Testis (tissue), 3 donors: Measurements from ENCODE around the gene KHDC3L. TPM values are rescaled to one million over a fixed set of nuclear protein-coding genes. Genes with fewer than 3 reads are reported as not detected.

Experiments used
- DNase-seq: peaks from one replicate; pipeline ENCODE4 v3.0.0-alpha.2; 2019
- H3K27ac ChIP-seq, 2 donors: fragments of 200-600 bp; sonication (generic); one replicate each; pipeline ENCODE4 v1.5.1; 2019
- H3K27me3 ChIP-seq: fragments of 200-600 bp; sonication (generic); one replicate; pipeline ENCODE4 v1.5.1; 2019
- H3K36me3 ChIP-seq: fragments of 200-600 bp; sonication (generic); one replicate; pipeline ENCODE4 v1.5.1; 2017; ENCODE audit warnings: low read depth; ENCODE audit errors: missing control alignments
- H3K4me1 ChIP-seq: fragments of 200-600 bp; sonication (generic); one replicate; pipeline ENCODE4 v1.5.1; 2019
- H3K4me3 ChIP-seq, 2 donors: fragments of 200-600 bp; sonication (generic); one replicate each; pipeline ENCODE4 v1.5.1; 2017 to 2019
- H3K9me3 ChIP-seq: fragments of 200-600 bp; sonication (generic); one replicate; pipeline ENCODE4 v1.5.1; 2017
- POLR2A ChIP-seq: fragments of 450-650 bp; IDR thresholded peaks from one replicate; pipeline ENCODE4 v1.6.1; 2017; ENCODE audit warnings: antibody characterized with exemption, mild to moderate bottlenecking, moderate library complexity
- WGBS, 2 donors: methylation state at CpG; one replicate each; pipeline ENCODE4 v1.1.5; 2018; 5-methylcytosine and 5-hydroxymethylcytosine counted together
- intact Hi-C: fragments of 100-400 bp; cut with DNase I; formaldehyde crosslinking; loops from one replicate; pipeline ENCODE4 v1.15.1; 2023; ENCODE audit warnings: low total_unique reads
- polyA plus RNA-seq: library from polyadenylated mRNA; stranded (reverse); fragments of 350-450 nt; fragmentation: Illumina TruSeq; extraction: RNeasy Lipid Tissue Mini Kit (QIAGEN cat#74804); gene quantifications from one replicate; pipeline ENCODE4 v1.2.3, GENCODE V29; 2014; ENCODE audit warnings: low read depth, low replicate concordance; ENCODE audit not compliant: insufficient read depth
- small RNA-seq, 2 donors: library from RNA; depleted of rRNA; stranded (forward); fragments of <200 nt; gene quantifications; one replicate each; pipeline ENCODE3, GENCODE V24; 2016
- total RNA-seq, 2 donors: library from RNA; depleted of rRNA; stranded (reverse); fragments of >200 nt; gene quantifications; one replicate each; pipeline ENCODE4 v1.2.3, GENCODE V29; 2016
- TF ChIP-seq, protein P1 (sequence below), 3 experiments: fragments of 450-650 bp in 2 of 3; fragments of 200-600 bp in 1 of 3; sonication (generic) in 1 of 3; IDR thresholded peaks; one replicate each; pipeline ENCODE4 v1.5.1; 2016 to 2019; ENCODE audit warnings: antibody characterized with exemption in 3 of 3, mild to moderate bottlenecking in 2 of 3, moderate library complexity in 1 of 3

The KHDC3L gene
- total and polyA plus RNA-seq, 3 donors from 2014 or later = 0.47 TPM; not detected in 2

DNA sequence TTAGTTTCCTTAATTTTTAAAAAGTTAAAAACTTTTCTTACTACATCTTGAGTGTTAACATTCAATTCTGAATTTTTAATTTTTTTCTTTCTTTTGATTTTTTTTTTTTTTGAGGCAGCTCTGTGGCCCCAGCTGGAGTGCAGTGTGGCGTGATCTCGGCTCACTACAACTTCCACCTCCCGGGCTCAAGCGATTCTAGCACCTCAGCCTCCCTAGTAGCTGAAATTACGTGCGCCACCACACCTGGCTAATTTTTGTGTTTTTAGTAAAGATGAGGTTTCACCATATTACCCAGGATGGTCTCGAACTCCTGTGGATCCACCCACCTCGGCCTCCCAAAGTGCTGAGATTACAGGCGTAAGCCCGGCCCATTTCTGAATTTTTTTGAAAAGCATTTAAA lies 33.4 kb downstream of the KHDC3L start:
- Histone ChIP-seq H3K36me3 (no peaks in the 10 kb centered on the region), H3K27me3 (no peaks in the 10 kb centered on the region), H3K4me3 (no peak overlapping the region), H3K27ac (no peak overlapping the region), H3K9me3 (no peaks in the 10 kb centered on the region), H3K4me1 (no peaks in the 10 kb centered on the region)
- WGBS, 2 donors = 64 to 83% methylated on average over 10 of the region's 10 CpGs
- intact Hi-C loops = no loop called here
- TF ChIP-seq POLR2A = no peak
- TF ChIP-seq, protein P1, sequence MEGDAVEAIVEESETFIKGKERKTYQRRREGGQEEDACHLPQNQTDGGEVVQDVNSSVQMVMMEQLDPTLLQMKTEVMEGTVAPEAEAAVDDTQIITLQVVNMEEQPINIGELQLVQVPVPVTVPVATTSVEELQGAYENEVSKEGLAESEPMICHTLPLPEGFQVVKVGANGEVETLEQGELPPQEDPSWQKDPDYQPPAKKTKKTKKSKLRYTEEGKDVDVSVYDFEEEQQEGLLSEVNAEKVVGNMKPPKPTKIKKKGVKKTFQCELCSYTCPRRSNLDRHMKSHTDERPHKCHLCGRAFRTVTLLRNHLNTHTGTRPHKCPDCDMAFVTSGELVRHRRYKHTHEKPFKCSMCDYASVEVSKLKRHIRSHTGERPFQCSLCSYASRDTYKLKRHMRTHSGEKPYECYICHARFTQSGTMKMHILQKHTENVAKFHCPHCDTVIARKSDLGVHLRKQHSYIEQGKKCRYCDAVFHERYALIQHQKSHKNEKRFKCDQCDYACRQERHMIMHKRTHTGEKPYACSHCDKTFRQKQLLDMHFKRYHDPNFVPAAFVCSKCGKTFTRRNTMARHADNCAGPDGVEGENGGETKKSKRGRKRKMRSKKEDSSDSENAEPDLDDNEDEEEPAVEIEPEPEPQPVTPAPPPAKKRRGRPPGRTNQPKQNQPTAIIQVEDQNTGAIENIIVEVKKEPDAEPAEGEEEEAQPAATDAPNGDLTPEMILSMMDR (IDR thresholded peaks at IDR 0.05) = no peak
- DNase-seq = no peak

DNA sequence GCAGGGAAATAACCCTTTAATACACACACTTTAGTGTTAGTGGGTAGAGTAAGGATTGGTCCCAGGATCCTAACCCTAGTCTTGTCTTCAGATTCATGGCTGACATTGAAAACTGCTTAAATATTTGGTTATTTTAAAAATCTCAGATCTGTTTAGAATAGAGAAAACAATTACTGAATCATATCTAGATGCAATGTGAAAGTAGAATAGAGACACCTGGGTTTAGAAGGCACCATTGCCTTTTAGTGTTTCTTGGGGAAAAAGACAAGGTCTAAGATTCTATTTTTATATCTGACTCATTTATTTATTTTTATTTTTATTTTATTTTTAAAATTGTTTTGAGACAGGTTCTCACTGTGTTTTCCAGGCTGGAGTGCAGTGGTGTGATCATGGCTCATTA lies 38.2 kb downstream of the KHDC3L start:
- no peaks in the 10 kb centered on the region for H3K9me3 ChIP-seq
- TF ChIP-seq POLR2A = no peak
- TF ChIP-seq, protein P1 (IDR thresholded peaks at IDR 0.05) = no peak
- no peak for DNase-seq
- no peak overlapping the region for H3K27ac ChIP-seq
- H3K4me1 ChIP-seq = no peaks in the 10 kb centered on the region
- no peaks in the 10 kb centered on the region for H3K27me3 ChIP-seq
- intact Hi-C loops = no loop called here
- H3K36me3 ChIP-seq = no peaks in the 10 kb centered on the region
- no peak overlapping the region for H3K4me3 ChIP-seq

DNA sequence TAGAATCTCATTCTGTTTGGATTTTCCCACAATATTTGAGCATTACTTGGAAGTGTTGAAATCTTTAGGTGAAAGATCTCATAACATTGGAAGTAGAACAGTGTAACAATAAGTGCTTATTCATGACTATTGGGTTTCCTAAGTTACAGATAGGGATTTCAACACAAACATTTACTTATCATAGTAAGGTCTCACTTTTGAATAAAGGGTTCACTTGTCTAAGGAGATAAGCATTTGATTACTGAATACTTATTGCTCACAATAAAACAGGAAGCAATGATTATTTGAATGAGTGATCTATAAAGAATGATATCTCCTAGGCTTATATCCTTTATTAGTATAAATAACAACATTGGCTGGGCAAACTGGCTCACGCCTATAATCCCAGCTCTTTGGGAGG lies 46.9 kb downstream of the KHDC3L start:
- H3K4me1 ChIP-seq = no peaks in the 10 kb centered on the region
- intact Hi-C loops = no loop called here
- H3K9me3 ChIP-seq = no peaks in the 10 kb centered on the region
- H3K27ac ChIP-seq = no peak overlapping the region
- no peaks in the 10 kb centered on the region for H3K27me3 ChIP-seq
- no peak overlapping the region for H3K4me3 ChIP-seq
- H3K36me3 ChIP-seq = no peaks in the 10 kb centered on the region
- no peak for TF ChIP-seq POLR2A
- TF ChIP-seq, protein P1 (IDR thresholded peaks at IDR 0.05) = no peak
- 85 to 92% methylated on average over 1 of the region's 1 CpG for WGBS, 2 donors
- DNase-seq = no peak

DNA sequence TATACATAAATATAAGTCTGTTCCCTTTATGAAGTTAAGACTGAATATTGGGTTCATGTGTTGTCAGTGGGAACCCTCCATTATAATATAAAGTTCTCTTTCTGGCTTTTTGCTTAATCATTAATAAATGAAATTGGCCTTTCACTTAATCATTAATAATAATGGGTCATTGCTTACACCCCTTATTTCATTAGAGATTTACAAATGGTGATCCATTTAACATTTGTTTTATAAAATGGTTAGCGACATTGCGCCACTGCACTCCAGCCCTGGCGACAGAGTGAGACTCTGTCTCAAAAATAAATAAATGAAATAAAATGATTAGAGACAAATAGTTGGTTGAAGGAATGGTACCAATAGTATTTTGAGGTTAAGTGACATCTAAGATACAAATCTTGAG lies 50.6 kb downstream of the KHDC3L start:
- WGBS, 2 donors = 81 to 84% methylated on average over 3 of the region's 3 CpGs
- no peak overlapping the region for H3K27ac ChIP-seq
- no peaks in the 10 kb centered on the region for H3K9me3 ChIP-seq
- H3K4me3 ChIP-seq = no peak overlapping the region
- no peaks in the 10 kb centered on the region for H3K27me3 ChIP-seq
- intact Hi-C loops = no loop called here
- no peak for TF ChIP-seq POLR2A
- TF ChIP-seq, protein P1 (IDR thresholded peaks at IDR 0.05) = no peak
- DNase-seq = no peak
- H3K4me1 ChIP-seq = no peaks in the 10 kb centered on the region
- H3K36me3 ChIP-seq = no peaks in the 10 kb centered on the region

Small RNA genes within 50 kb of the gene (small RNA-seq; reads per million reads assigned to genes)
- 0 reads per million in 2 donors for gene RPL39P3

Other genes starting within 250 kb of the KHDC3L start
- gene KHDC1L, start 137.2 kb upstream of the KHDC3L start, total RNA-seq = 1 to 10 TPM; 3.5 to 4.5 TPM
- 7.9 TPM for gene KHDC1L, start 137.2 kb upstream of the KHDC3L start, polyA plus RNA-seq
- gene KHDC1, start 99.5 kb upstream of the KHDC3L start, total RNA-seq = 1 to 10 TPM; 4.8 to 6.6 TPM
- gene KHDC1, start 99.5 kb upstream of the KHDC3L start, polyA plus RNA-seq = 8.5 TPM
- 1 to 10 TPM in 1 of 2 donors, under 1 TPM in 1; 0.94 to 2.3 TPM for gene DPPA5, start 8.4 kb upstream of the KHDC3L start, total RNA-seq
- gene DPPA5, start 8.4 kb upstream of the KHDC3L start, polyA plus RNA-seq = 1.7 TPM
- gene OOEP, start 7.2 kb downstream of the KHDC3L start, total RNA-seq = 10 to 100 TPM; 14.1 to 26.9 TPM
- gene OOEP, start 7.2 kb downstream of the KHDC3L start, polyA plus RNA-seq = 24.8 TPM
- 10 to 100 TPM; 20.1 to 26.0 TPM for gene DDX43, start 32.2 kb downstream of the KHDC3L start, total RNA-seq
- gene DDX43, start 32.2 kb downstream of the KHDC3L start, polyA plus RNA-seq = 24.5 TPM
- gene CGAS, start 89.6 kb downstream of the KHDC3L start, total RNA-seq = 1 to 10 TPM; 1.9 to 2.4 TPM
- 0.58 TPM for gene CGAS, start 89.6 kb downstream of the KHDC3L start, polyA plus RNA-seq
- 10 to 100 TPM; 35.4 to 37.0 TPM for gene MTO1, start 99.1 kb downstream of the KHDC3L start, total RNA-seq
- 52.0 TPM for gene MTO1, start 99.1 kb downstream of the KHDC3L start, polyA plus RNA-seq
- gene EEF1A1, start 158.4 kb downstream of the KHDC3L start, total RNA-seq = 1,000 to 10,000 TPM; 2,869 to 5,046 TPM
- gene EEF1A1, start 158.4 kb downstream of the KHDC3L start, polyA plus RNA-seq = 5,086 TPM